Mesenchymal stem cell (in vitro differentiated cells and primary cell): ENCODE results near the gene CORT.
"Not testable (repeated sequence)": the region's sequence is repeated elsewhere in the genome, so short reads cannot be mapped to it uniquely, and the experiment has no call there.

Experiments
- DNase-seq: peaks from one replicate; pipeline ENCODE4 v3.0.0-alpha.2; 2013
- H2AFZ ChIP-seq: one replicate; pipeline ENCODE4 v1.6.1; 2013; ENCODE audit warnings: low read depth, mild to moderate bottlenecking, control low read depth, inconsistent platforms, low read length, moderate library complexity
- H2AK5ac ChIP-seq: 2 replicates; pipeline ENCODE4 v1.6.1; 2013; ENCODE audit warnings: low read length, moderate library complexity, mild to moderate bottlenecking, inconsistent platforms; ENCODE audit not compliant: severe bottlenecking
- H2BK120ac ChIP-seq: one replicate; pipeline ENCODE4 v1.6.1; 2013; ENCODE audit warnings: low read depth, mild to moderate bottlenecking, inconsistent platforms, low read length, moderate library complexity
- H2BK12ac ChIP-seq, 2 experiments: one replicate each; pipeline ENCODE4 v1.6.1; 2013; ENCODE audit warnings: inconsistent platforms in 2 of 2, low read length in 2 of 2, mild to moderate bottlenecking in 2 of 2, moderate library complexity in 2 of 2, control low read depth in 1 of 2
- H2BK15ac ChIP-seq: one replicate; pipeline ENCODE4 v1.6.1; 2013; ENCODE audit warnings: mild to moderate bottlenecking, low read depth, inconsistent platforms; ENCODE audit not compliant: poor library complexity, severe bottlenecking
- H2BK5ac ChIP-seq: 2 replicates; pipeline ENCODE4 v1.6.1; 2013; ENCODE audit warnings: low read depth, mild to moderate bottlenecking, low read length, control low read depth, inconsistent platforms; ENCODE audit not compliant: poor library complexity, severe bottlenecking
- H3K14ac ChIP-seq, 2 experiments: one replicate each; pipeline ENCODE4 v1.6.1; 2013; ENCODE audit warnings: inconsistent platforms in 2 of 2, low read length in 2 of 2, control low read depth in 1 of 2, mild to moderate bottlenecking in 1 of 2, moderate library complexity in 1 of 2
- H3K18ac ChIP-seq, 2 experiments: one replicate each; pipeline ENCODE4 v1.6.1; 2013; ENCODE audit warnings: inconsistent platforms in 2 of 2, low read length in 2 of 2, control low read depth in 1 of 2, low read depth in 1 of 2, mild to moderate bottlenecking in 1 of 2
- H3K23ac ChIP-seq, 2 experiments: one replicate each; pipeline ENCODE4 v1.6.1; 2013; ENCODE audit warnings: inconsistent platforms in 2 of 2, low read length in 2 of 2, mild to moderate bottlenecking in 2 of 2, moderate library complexity in 2 of 2, control low read depth in 1 of 2
- H3K27ac ChIP-seq: 2 replicates; pipeline ENCODE4 v1.5.1; 2013; ENCODE audit warnings: mild to moderate bottlenecking, moderate library complexity, low read length, control low read depth, inconsistent platforms; ENCODE audit not compliant: poor library complexity, severe bottlenecking
- H3K27me3 ChIP-seq, 2 experiments: 2 replicates each; pipeline versions ENCODE4 v1.6.1 to v1.7.0; 2013; ENCODE audit warnings: low read length in 2 of 2, mild to moderate bottlenecking in 2 of 2, moderate library complexity in 2 of 2, control low read depth in 1 of 2, inconsistent platforms in 1 of 2; ENCODE audit not compliant: control insufficient read depth in 1 of 2, insufficient read depth in 1 of 2
- H3K36me3 ChIP-seq, 2 experiments: 2 replicates each; pipeline versions ENCODE4 v1.6.1 to v1.7.0; 2013; ENCODE audit warnings: low read length in 2 of 2, control low read depth in 1 of 2, inconsistent platforms in 1 of 2, low read depth in 1 of 2, mild to moderate bottlenecking in 1 of 2; ENCODE audit not compliant: insufficient read depth in 2 of 2, control insufficient read depth in 1 of 2
- H3K4ac ChIP-seq, 2 experiments: one replicate each; pipeline ENCODE4 v1.6.1; 2013; ENCODE audit warnings: inconsistent platforms in 2 of 2, low read length in 2 of 2, mild to moderate bottlenecking in 2 of 2, moderate library complexity in 2 of 2, control low read depth in 1 of 2, low read depth in 1 of 2
- H3K4me1 ChIP-seq: 2 replicates; pipeline ENCODE4 v1.6.1; 2013; ENCODE audit warnings: low read depth, low read length, control low read depth; ENCODE audit not compliant: control insufficient read depth, insufficient read depth
- H3K4me2 ChIP-seq: 2 replicates; pipeline ENCODE4 v1.6.1; 2013; ENCODE audit warnings: low read length, mild to moderate bottlenecking, inconsistent platforms; ENCODE audit not compliant: poor library complexity, severe bottlenecking
- H3K4me3 ChIP-seq, 2 experiments: 2 replicates each; pipeline versions ENCODE4 v1.5.1 to v1.7.0; 2013; ENCODE audit warnings: low read length in 2 of 2, mild to moderate bottlenecking in 2 of 2, control low read depth in 1 of 2, low read depth in 1 of 2; ENCODE audit not compliant: insufficient read depth in 1 of 2
- H3K79me1 ChIP-seq: replicated peaks from 2 replicates; pipeline ENCODE4 v1.6.1; 2013; ENCODE audit warnings: mild to moderate bottlenecking, control low read depth, low read length, inconsistent platforms; ENCODE audit not compliant: poor library complexity, severe bottlenecking
- H3K9ac ChIP-seq: 2 replicates; pipeline ENCODE4 v1.7.0; 2013; ENCODE audit warnings: mild to moderate bottlenecking, low read length, moderate library complexity
- H3K9me3 ChIP-seq: 2 replicates; pipeline ENCODE4 v1.7.0; 2013; ENCODE audit warnings: mild to moderate bottlenecking, low read length; ENCODE audit not compliant: control insufficient read depth
- H4K8ac ChIP-seq: one replicate; pipeline ENCODE4 v1.6.1; 2013; ENCODE audit warnings: inconsistent platforms, mild to moderate bottlenecking, low read length, moderate library complexity
- H4K91ac ChIP-seq: one replicate; pipeline ENCODE4 v1.6.1; 2013; ENCODE audit warnings: mild to moderate bottlenecking, low read length, inconsistent platforms
- WGBS: methylation state at CpG from one replicate; pipeline ENCODE4 v1.1.7; 2013; ENCODE audit warnings: mixed read lengths; 5-methylcytosine and 5-hydroxymethylcytosine counted together

Gene CORT

GRCh38 chr1:10421637-10422036 lies 28.2 kb upstream of the CORT start:
- no peak overlapping the region for H2BK15ac ChIP-seq
- peaks cover 2% of the 10 kb centered on the region for H3K4me1 ChIP-seq
- H3K27me3 ChIP-seq = no peaks in the 10 kb centered on the region

GRCh38 chr1:10424034-10424433 lies 25.8 kb upstream of the CORT start:
- Histone ChIP-seq H3K4me2 (no peak overlapping the region), H3K4me3 (no peak overlapping the region), H2AK5ac (no peak overlapping the region), H3K4ac (no peak overlapping the region), H4K8ac (no peak overlapping the region), H3K9ac (peak overlapping the region; percentile 69), H3K79me1 (no peaks in the 10 kb centered on the region), H2AFZ (no peak overlapping the region), H2BK120ac (no peak overlapping the region), H3K9me3 (no peaks in the 10 kb centered on the region), H4K91ac (no peak overlapping the region), H2BK5ac (no peak overlapping the region), H2BK15ac (no peak overlapping the region), H3K4me1 (peaks cover 2% of the 10 kb centered on the region), H3K27ac (no peak overlapping the region), H3K23ac (no peak overlapping the region), H3K27me3 (no peaks in the 10 kb centered on the region), H2BK12ac (no peak overlapping the region), H3K18ac (no peak overlapping the region), H3K36me3 (peaks cover 25 to 43% of the 10 kb centered on the region in 2 experiments), H3K14ac (no peak overlapping the region)
- DNase-seq = no peak
- WGBS = 83% methylated on average over 9 of the region's 9 CpGs

More at GRCh38 chr1:10421637-10422036, 28.2 kb upstream of the CORT start:
- no peak overlapping the region for H3K9ac ChIP-seq
- no peak overlapping the region for H4K91ac ChIP-seq
- H3K4me2 ChIP-seq = no peak overlapping the region
- H3K14ac ChIP-seq = no peak overlapping the region
- H2AFZ ChIP-seq = no peak overlapping the region
- H3K79me1 ChIP-seq = no peaks in the 10 kb centered on the region
- H4K8ac ChIP-seq = no peak overlapping the region
- no peak overlapping the region for H3K4ac ChIP-seq
- WGBS = 95% methylated on average over 5 of the region's 5 CpGs
- H2AK5ac ChIP-seq = no peak overlapping the region
- no peak overlapping the region for H3K18ac ChIP-seq
- no peak overlapping the region for H2BK5ac ChIP-seq
- no peak overlapping the region for H3K4me3 ChIP-seq
- H3K27ac ChIP-seq = no peak overlapping the region
- H3K36me3 ChIP-seq = peaks cover 47 to 64% of the 10 kb centered on the region in 2 experiments
- H3K9me3 ChIP-seq = no peaks in the 10 kb centered on the region
- no peak for DNase-seq
- H2BK12ac ChIP-seq = no peak overlapping the region
- no peak overlapping the region for H3K23ac ChIP-seq
- H2BK120ac ChIP-seq = no peak overlapping the region

GRCh38 chr1:10424651-10425050 lies 25.2 kb upstream of the CORT start:
- 97% methylated on average over 6 of the region's 8 CpGs for WGBS
- Histone ChIP-seq H3K18ac (no peak overlapping the region), H3K4me1 (peaks cover 2% of the 10 kb centered on the region), H3K27ac (no peak overlapping the region), H2BK15ac (no peak overlapping the region), H3K4me3 (no peak overlapping the region), H2AFZ (no peak overlapping the region), H3K79me1 (no peaks in the 10 kb centered on the region), H2BK12ac (no peak overlapping the region), H2BK120ac (no peak overlapping the region), H3K4ac (no peak overlapping the region), H3K27me3 (no peaks in the 10 kb centered on the region), H4K91ac (no peak overlapping the region), H3K9me3 (no peaks in the 10 kb centered on the region), H3K9ac (peak overlapping the region; percentile 69), H4K8ac (no peak overlapping the region), H3K36me3 (peaks cover 19 to 37% of the 10 kb centered on the region in 2 experiments), H3K23ac (no peak overlapping the region), H2AK5ac (no peak overlapping the region), H3K4me2 (no peak overlapping the region), H2BK5ac (no peak overlapping the region), H3K14ac (no peak overlapping the region)
- no peak for DNase-seq

GRCh38 chr1:10425826-10426534 lies 23.9 kb upstream of the CORT start:
- not testable (repeated sequence) for H3K18ac ChIP-seq, H3K27ac ChIP-seq, H3K4ac ChIP-seq, H3K27me3 ChIP-seq, H2AFZ ChIP-seq, H3K4me1 ChIP-seq, H3K14ac ChIP-seq, H2BK120ac ChIP-seq, H3K9me3 ChIP-seq, H4K8ac ChIP-seq, H2AK5ac ChIP-seq, H3K79me1 ChIP-seq, H3K4me3 ChIP-seq, H3K23ac ChIP-seq, H2BK15ac ChIP-seq, H2BK5ac ChIP-seq, H2BK12ac ChIP-seq, DNase-seq, H4K91ac ChIP-seq, H3K9ac ChIP-seq, H3K4me2 ChIP-seq
- WGBS = 95% methylated on average over 16 of the region's 21 CpGs
- H3K36me3 ChIP-seq = peaks cover 8 to 27% of the 10 kb centered on the region in 2 experiments
